IMR-90 (cell line): ENCODE measurements around the gene PMM2.

Experiments used
- POLR2A ChIP-seq: IDR thresholded peaks from 2 replicates; pipeline ENCODE4 v1.6.1; 2012; ENCODE audit warnings: mild to moderate bottlenecking, low read depth, low read length
- RCOR1 ChIP-seq: IDR thresholded peaks from 2 replicates; pipeline ENCODE4 v1.6.1; 2012; ENCODE audit warnings: mild to moderate bottlenecking, low read length, improper control_type of control experiment; ENCODE audit not compliant: insufficient replicate concordance
- TF ChIP-seq, protein P1 (sequence below): conservative IDR thresholded peaks from 2 replicates; pipeline ENCODE4 v1.5.1; 2012; ENCODE audit warnings: mild to moderate bottlenecking, low read depth, low read length, improper control_type of control experiment

DNA sequence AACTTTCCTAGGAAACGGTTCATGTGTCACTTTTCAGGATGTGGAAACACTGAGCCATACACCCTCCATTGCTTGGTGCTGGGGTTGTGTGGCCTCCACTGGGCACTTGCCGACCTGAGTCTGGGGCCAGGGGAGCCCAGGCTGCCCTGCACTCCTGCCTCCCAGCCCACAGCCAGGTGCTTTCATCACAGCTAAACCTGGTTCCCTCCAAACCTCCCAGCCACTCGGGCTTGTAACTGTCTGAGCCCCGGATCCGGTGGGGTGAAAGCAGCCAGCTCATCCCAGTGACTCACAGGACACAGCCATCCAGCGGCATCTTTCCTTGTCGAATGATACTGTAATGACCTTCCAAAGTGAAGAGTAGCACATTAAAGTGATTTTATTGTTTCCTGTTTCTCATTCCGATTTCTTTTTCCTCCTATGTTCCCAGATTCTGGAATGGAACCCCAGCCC lies 51.3 kb downstream of the PMM2 start:
- TF ChIP-seq, protein P1, sequence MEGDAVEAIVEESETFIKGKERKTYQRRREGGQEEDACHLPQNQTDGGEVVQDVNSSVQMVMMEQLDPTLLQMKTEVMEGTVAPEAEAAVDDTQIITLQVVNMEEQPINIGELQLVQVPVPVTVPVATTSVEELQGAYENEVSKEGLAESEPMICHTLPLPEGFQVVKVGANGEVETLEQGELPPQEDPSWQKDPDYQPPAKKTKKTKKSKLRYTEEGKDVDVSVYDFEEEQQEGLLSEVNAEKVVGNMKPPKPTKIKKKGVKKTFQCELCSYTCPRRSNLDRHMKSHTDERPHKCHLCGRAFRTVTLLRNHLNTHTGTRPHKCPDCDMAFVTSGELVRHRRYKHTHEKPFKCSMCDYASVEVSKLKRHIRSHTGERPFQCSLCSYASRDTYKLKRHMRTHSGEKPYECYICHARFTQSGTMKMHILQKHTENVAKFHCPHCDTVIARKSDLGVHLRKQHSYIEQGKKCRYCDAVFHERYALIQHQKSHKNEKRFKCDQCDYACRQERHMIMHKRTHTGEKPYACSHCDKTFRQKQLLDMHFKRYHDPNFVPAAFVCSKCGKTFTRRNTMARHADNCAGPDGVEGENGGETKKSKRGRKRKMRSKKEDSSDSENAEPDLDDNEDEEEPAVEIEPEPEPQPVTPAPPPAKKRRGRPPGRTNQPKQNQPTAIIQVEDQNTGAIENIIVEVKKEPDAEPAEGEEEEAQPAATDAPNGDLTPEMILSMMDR: no peak
- TF ChIP-seq RCOR1 (no peak), POLR2A (no peak)
